ENCODE data around the gene DBNDD1. TPM values are rescaled to one million over a fixed set of nuclear protein-coding genes. Genes with fewer than 3 reads are reported as not detected.
"Not testable (repeated sequence)": the region's sequence is repeated elsewhere in the genome, so short reads cannot be mapped to it uniquely, and the experiment has no call there.

DBNDD1 gene
- total RNA-seq, 2 experiments from 2014 or later: 1.2 to 1.5 TPM

DNA sequence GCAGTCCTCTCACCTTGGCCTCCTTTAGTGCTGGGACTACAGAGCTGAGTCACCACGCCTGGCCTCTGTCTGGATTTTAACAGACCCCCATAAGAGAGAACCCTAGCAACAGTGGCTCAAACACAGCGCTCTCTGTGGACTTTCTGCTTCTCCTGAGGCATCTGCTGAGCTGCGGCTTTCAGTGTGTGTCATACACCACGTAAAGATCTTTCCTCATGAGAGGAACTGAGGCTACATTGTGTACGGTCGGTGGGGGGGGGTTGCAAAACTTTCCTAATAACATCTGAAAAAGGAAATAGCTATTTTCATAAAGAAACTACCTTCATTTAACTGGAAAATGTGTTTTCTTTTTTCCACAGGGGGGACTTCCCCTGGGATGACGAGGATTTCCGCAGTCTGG is 37.8 kb downstream of the DBNDD1 start:
- H3K9me3 Mint-ChIP-seq (ENCODE audit: low read depth): no peaks in the 10 kb centered on the region
- H3K4me3 Mint-ChIP-seq: no peak overlapping the region
- H3K27me3 Mint-ChIP-seq: no peaks in the 10 kb centered on the region
- ChIA-PET CTCF (interaction anchor here (1.1 kb wide), 1 partner anchor 8 kb away, joined by 7 read pairs; no protein-coding TSS in a partner anchor), POLR2A (interaction anchor here (0.6 to 0.7 kb wide), 2 partner anchors 94 to 155 kb away, joined by 3 to 6 read pairs; no protein-coding TSS in a partner anchor)
- peaks cover 16% of the 10 kb centered on the region for H3K4me1 Mint-ChIP-seq
- peaks cover 46% of the 10 kb centered on the region for H3K36me3 Mint-ChIP-seq (ENCODE audit: low read depth)
- DNase-seq: peak; percentile 50
- peak; percentile 67 for ATAC-seq
- H3K27ac Mint-ChIP-seq: peak overlapping the region; percentile 75
- intact Hi-C loops (cut with DNase I, micrococcal nuclease): no loop called here

GRCh38 chr16:89974870-89975269 is 44.4 kb downstream of the DBNDD1 start:
- no peak for ATAC-seq
- ChIA-PET CTCF (no interaction called here), POLR2A (no interaction called here)
- H3K27me3 Mint-ChIP-seq: no peaks in the 10 kb centered on the region
- no peaks in the 10 kb centered on the region for H3K9me3 Mint-ChIP-seq (ENCODE audit: low read depth)
- peaks cover 26% of the 10 kb centered on the region for H3K36me3 Mint-ChIP-seq (ENCODE audit: low read depth)
- DNase-seq: no peak
- peaks cover 32% of the 10 kb centered on the region for H3K4me1 Mint-ChIP-seq
- H3K4me3 Mint-ChIP-seq: no peak overlapping the region
- H3K27ac Mint-ChIP-seq: no peak overlapping the region
- intact Hi-C loops (cut with DNase I, micrococcal nuclease): loop anchor here in 1 of 2 experiments (10.0 kb wide), 1 partner anchor 1520 kb away; the partner anchor contains the start of gene ZFPM1

GRCh38 chr16:89973654-89974335 is 45.5 kb downstream of the DBNDD1 start:
- Mint-ChIP-seq H3K9me3 (ENCODE audit: low read depth) (no peaks in the 10 kb centered on the region), H3K4me3 (peak overlapping the region; percentile 99), H3K27ac (no peak overlapping the region), H3K36me3 (ENCODE audit: low read depth) (peaks cover 27% of the 10 kb centered on the region), H3K27me3 (no peaks in the 10 kb centered on the region), H3K4me1 (peaks cover 32% of the 10 kb centered on the region)
- ChIA-PET POLR2A (no interaction called here), CTCF (interaction anchor here (1.4 kb wide), 1 partner anchor 8 kb away, joined by 7 read pairs; no protein-coding TSS in a partner anchor)
- DNase-seq (no peak), ATAC-seq (no peak)
- intact Hi-C loops (cut with DNase I, micrococcal nuclease): loop anchor here in 1 of 2 experiments (10.0 kb wide), 1 partner anchor 1519 kb away; the partner anchor contains the start of gene ZFPM1

DNA sequence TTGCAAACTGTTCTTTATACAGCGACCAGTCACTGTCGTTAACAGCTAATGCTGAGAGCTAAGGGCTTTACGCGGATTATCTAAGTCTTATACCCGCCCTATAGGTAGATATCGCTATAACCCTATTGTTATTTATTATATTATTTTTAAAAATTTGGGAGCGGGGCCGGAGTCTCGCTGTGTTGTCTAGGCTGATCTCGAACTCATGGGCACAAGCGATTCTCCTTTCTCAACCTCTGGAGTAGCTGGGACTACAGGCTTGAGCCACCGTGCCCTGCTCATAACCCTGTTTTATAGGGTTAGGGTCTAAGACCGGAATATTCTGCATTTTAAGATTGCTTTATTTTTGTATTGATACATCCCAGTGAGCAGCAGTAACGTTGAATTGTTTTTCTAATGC is 46.0 kb downstream of the DBNDD1 start:
- Mint-ChIP-seq H3K27me3 (no peaks in the 10 kb centered on the region), H3K27ac (peak overlapping the region; percentile 95), H3K4me3 (peak overlapping the region; percentile 99), H3K36me3 (ENCODE audit: low read depth) (peaks cover 26% of the 10 kb centered on the region), H3K4me1 (peaks cover 32% of the 10 kb centered on the region), H3K9me3 (ENCODE audit: low read depth) (no peaks in the 10 kb centered on the region)
- ATAC-seq: no peak
- intact Hi-C loops (cut with DNase I, micrococcal nuclease): loop anchor here in 1 of 2 experiments (10.0 kb wide), 1 partner anchor 1518 kb away; the partner anchor contains the start of gene ZFPM1
- CTCF ChIA-PET: interaction anchor here (0.6 to 1.4 kb wide), 2 partner anchors 8 to 286 kb away, joined by 3 to 7 read pairs; partner anchors contain the start of gene CDK10
- POLR2A ChIA-PET: no interaction called here
- no peak for DNase-seq

- ChIA-PET POLR2A (interaction anchor here (0.6 kb wide), 1 partner anchor 99 kb away, joined by 4 read pairs; no protein-coding TSS in a partner anchor), CTCF (interaction anchor here (0.6 to 1.6 kb wide), 3 partner anchors 9 to 286 kb away, joined by 3 to 7 read pairs (median 3); partner anchors contain the start of gene CDK10)
- no peaks in the 10 kb centered on the region for H3K27me3 Mint-ChIP-seq
- H3K4me1 Mint-ChIP-seq: peaks cover 32% of the 10 kb centered on the region
- intact Hi-C loops (cut with DNase I, micrococcal nuclease): loop anchor here in 1 of 2 experiments (1.0 to 10.0 kb wide), 10 partner anchors 24 to 1518 kb away; partner anchors contain the start of genes ANKRD11, CHMP1A, DEF8 and FANCA
- H3K27ac Mint-ChIP-seq: peak overlapping the region; percentile 95
- peak; percentile 94 for ATAC-seq
- H3K36me3 Mint-ChIP-seq (ENCODE audit: low read depth): peaks cover 24% of the 10 kb centered on the region
- H3K4me3 Mint-ChIP-seq: peak overlapping the region; percentile 99
- H3K9me3 Mint-ChIP-seq (ENCODE audit: low read depth): no peaks in the 10 kb centered on the region
- DNase-seq: peak; percentile 94
Measured at GRCh38 chr16:89972244-89973234, 46.7 kb downstream of the DBNDD1 start.

- H3K27me3 Mint-ChIP-seq: no peaks in the 10 kb centered on the region
- H3K9me3 Mint-ChIP-seq (ENCODE audit: low read depth): no peaks in the 10 kb centered on the region
- DNase-seq (no peak), ATAC-seq (peak; percentile 18)
- peak overlapping the region; percentile 99 for H3K4me3 Mint-ChIP-seq
- POLR2A ChIA-PET: interaction anchor here (0.6 kb wide), 1 partner anchor 98 kb away, joined by 4 read pairs; no protein-coding TSS in a partner anchor
- H3K27ac Mint-ChIP-seq: peak overlapping the region; percentile 83
- peaks cover 24% of the 10 kb centered on the region for H3K36me3 Mint-ChIP-seq (ENCODE audit: low read depth)
- peaks cover 32% of the 10 kb centered on the region for H3K4me1 Mint-ChIP-seq
- CTCF ChIA-PET: interaction anchor here (0.8 to 1.6 kb wide), 3 partner anchors 59 to 272 kb away, joined by 3 read pairs; no protein-coding TSS in a partner anchor
- intact Hi-C loops (cut with DNase I, micrococcal nuclease): loop anchor here in 1 of 2 experiments (1.0 to 10.0 kb wide), 10 partner anchors 23 to 1517 kb away; partner anchors contain the start of genes ANKRD11, CHMP1A, DEF8 and FANCA
Measured at GRCh38 chr16:89971495-89972243, 47.6 kb downstream of the DBNDD1 start.

DNA sequence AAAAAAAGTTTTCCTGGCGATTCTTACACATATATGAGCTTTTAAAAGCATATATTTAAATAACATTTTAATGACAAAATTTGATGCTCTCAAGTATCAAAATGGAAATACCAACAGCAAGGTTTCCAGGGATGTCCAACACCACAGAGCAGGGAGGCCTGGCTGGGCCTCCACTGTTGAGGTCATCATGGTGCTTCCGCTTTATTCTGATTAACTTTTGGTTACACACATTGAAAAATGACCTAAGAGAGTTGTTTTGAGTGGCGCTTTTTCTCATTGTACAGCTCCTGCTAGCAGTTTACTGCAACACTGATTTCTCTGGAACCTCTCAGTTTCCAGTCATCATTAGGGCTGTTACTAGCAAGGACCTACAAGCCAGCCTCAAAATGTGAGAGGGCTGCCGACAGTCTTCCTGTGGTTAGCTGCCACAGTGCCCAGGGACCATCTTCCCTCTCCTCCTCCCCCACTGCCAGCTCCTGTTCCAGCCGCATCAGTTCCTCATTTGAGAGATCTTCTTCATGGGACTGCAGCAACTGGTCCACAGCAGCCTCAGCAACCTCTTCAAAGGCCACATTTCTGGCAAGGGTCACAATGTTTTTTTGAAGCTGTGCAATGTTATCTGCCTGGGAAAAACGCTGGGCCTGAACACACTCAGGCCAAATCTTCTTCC is 49.4 kb downstream of the DBNDD1 start:
- Mint-ChIP-seq H3K27me3 (no peaks in the 10 kb centered on the region), H3K4me1 (peaks cover 31% of the 10 kb centered on the region), H3K9me3 (ENCODE audit: low read depth) (no peaks in the 10 kb centered on the region), H3K36me3 (ENCODE audit: low read depth) (peaks cover 24% of the 10 kb centered on the region), H3K4me3 (no peak overlapping the region), H3K27ac (no peak overlapping the region)
- DNase-seq (no peak), ATAC-seq (no peak)
- POLR2A ChIA-PET: no interaction called here
- intact Hi-C loops (cut with DNase I, micrococcal nuclease): loop anchor here in 1 of 2 experiments (10.0 kb wide), 1 partner anchor 1515 kb away; the partner anchor contains the start of gene ZFPM1
- CTCF ChIA-PET: interaction anchor here (0.5 to 0.7 kb wide), 2 partner anchors 15 to 224 kb away, joined by 3 read pairs; no protein-coding TSS in a partner anchor

- Mint-ChIP-seq H3K36me3 (ENCODE audit: low read depth) (peaks cover 21% of the 10 kb centered on the region), H3K4me1 (peaks cover 18% of the 10 kb centered on the region)
- H3K9me3 Mint-ChIP-seq (ENCODE audit: low read depth); ATAC-seq; H3K27ac Mint-ChIP-seq; intact Hi-C loops (cut with DNase I, micrococcal nuclease); H3K27me3 Mint-ChIP-seq; H3K4me3 Mint-ChIP-seq; POLR2A ChIA-PET; CTCF ChIA-PET; DNase-seq: not testable (repeated sequence)
Measured at GRCh38 chr16:89968074-89968473, 51.2 kb downstream of the DBNDD1 start.

DNA sequence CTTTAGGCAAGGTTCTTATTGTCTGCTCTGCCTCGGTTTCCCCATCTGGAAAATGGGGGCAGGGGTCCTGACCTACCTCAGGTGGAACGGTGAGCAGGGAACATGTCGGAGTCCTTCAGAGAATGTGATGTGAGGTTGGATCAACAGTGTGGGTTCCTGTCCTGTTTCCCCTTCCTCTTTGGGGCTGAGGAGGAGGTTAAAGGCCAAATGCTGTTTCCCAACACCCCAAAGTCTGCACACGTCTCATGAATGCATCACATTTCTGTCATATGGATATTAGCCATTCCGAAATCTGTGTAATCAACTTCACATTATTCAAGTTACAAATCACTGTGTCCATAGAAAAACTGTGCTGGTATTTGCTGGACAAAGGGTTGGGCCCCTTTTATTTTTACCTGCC is 51.8 kb downstream of the DBNDD1 start:
- intact Hi-C loops (cut with DNase I, micrococcal nuclease); POLR2A ChIA-PET; CTCF ChIA-PET; DNase-seq; H3K27ac Mint-ChIP-seq; H3K27me3 Mint-ChIP-seq; H3K9me3 Mint-ChIP-seq (ENCODE audit: low read depth); H3K4me3 Mint-ChIP-seq; ATAC-seq: not testable (repeated sequence)
- Mint-ChIP-seq H3K36me3 (ENCODE audit: low read depth) (peaks cover 18% of the 10 kb centered on the region), H3K4me1 (peaks cover 18% of the 10 kb centered on the region)

GRCh38 chr16:89966756-89967155 is 52.5 kb downstream of the DBNDD1 start:
- Mint-ChIP-seq H3K27ac (no peak overlapping the region), H3K4me1 (peaks cover 16% of the 10 kb centered on the region), H3K27me3 (no peaks in the 10 kb centered on the region), H3K9me3 (ENCODE audit: low read depth) (no peaks in the 10 kb centered on the region), H3K4me3 (no peak overlapping the region), H3K36me3 (ENCODE audit: low read depth) (peaks cover 18% of the 10 kb centered on the region)
- DNase-seq: no peak
- ATAC-seq: no peak
- CTCF ChIA-PET: interaction anchor here (0.9 to 1.0 kb wide), 2 partner anchors 13 to 103 kb away, joined by 3 to 6 read pairs; no protein-coding TSS in a partner anchor
- POLR2A ChIA-PET: interaction anchor here (0.6 kb wide), 1 partner anchor 57 kb away, joined by 9 read pairs; no protein-coding TSS in a partner anchor
- intact Hi-C loops (cut with DNase I, micrococcal nuclease): no loop called here
